Body of pancreas (tissue), 4 donors: ENCODE results near the gene FBN1.

Source experiments
- CTCF ChIP-seq, 7 experiments: fragments of 450-650 bp in 4 of 7; fragments of 200-600 bp in 3 of 7; sonication (generic) in 3 of 7; IDR thresholded peaks; one replicate each; pipeline ENCODE4 v1.5.1; 2016 to 2019; ENCODE audit warnings: antibody characterized with exemption in 7 of 7
- POLR2A ChIP-seq, 3 donors: fragments of 450-650 bp; IDR thresholded peaks; one replicate each; pipeline ENCODE4 v1.6.1; 2016; ENCODE audit warnings: antibody characterized with exemption in 3 of 3, mild to moderate bottlenecking in 2 of 3

GRCh38 chr15:48693484-48693883 is 48.0 kb upstream of the FBN1 start:
- TF ChIP-seq CTCF (IDR thresholded peaks at IDR 0.05) = no peak
- TF ChIP-seq POLR2A (IDR thresholded peaks at IDR 0.05) = no peak
